K562 (cell line): Measurements from ENCODE around the gene CD55. TPM values are rescaled to one million over a fixed set of nuclear protein-coding genes. Genes with fewer than 3 reads are reported as not detected.
A peak's percentile ranks its signal among the peaks of the same experiment; 100 is the strongest.

Experiments used
- ATAC-seq: fragments of 200-7000 bp; cut with Tn5 transposase; 3 replicates; pipeline ENCODE4 v1.9.1; 2020; ENCODE audit warnings: moderate library complexity
- BruUV-seq: library from RNA; stranded (reverse); fragments of 400-500 nt; replicated peaks from 2 replicates; lab custom pipeline; 2021; lab: Mats Ljungman, UMichigan
- CTCF ChIA-PET: fragments of 300-600 bp; formaldehyde crosslinking; extraction: SDS; loops from one replicate; lab custom pipeline; 2021; ENCODE audit warnings: low intra/inter-chr PET ratio; lab: Yijun Ruan, JAX
- POLR2A ChIA-PET: fragments of 300-600, 350-650 bp; sonication (Branson Sonifier 250); formaldehyde crosslinking; extraction: SDS; loops from one replicate; lab custom pipeline; 2021; ENCODE audit warnings: antibody characterized with exemption, inconsistent platforms; lab: Yijun Ruan, JAX
- DNase-seq, 4 experiments: peaks; one replicate each; pipeline versions ENCODE4 v3.0.0 to v3.0.0-alpha.2; 2011 to 2018; ENCODE audit warnings: low spot score in 3 of 4, mixed read lengths in 3 of 4; ENCODE audit errors: extremely low read depth in 1 of 4
- FAIRE-seq: peaks from 2 replicates; lab custom pipeline; 2011; peaks lifted over from hg19 to GRCh38; lab: Jason Lieb, UNC
- H2AFZ ChIP-seq: 2 replicates; pipeline ENCODE4 v1.6.0; 2011; ENCODE audit warnings: low read depth, low read length, control low read depth, inconsistent platforms
- H3K27ac ChIP-seq: fragments of 200-600 bp; 3 replicates; pipeline ENCODE4 v1.8.0; 2011; ENCODE audit warnings: low read depth, mild to moderate bottlenecking, control low read depth, inconsistent platforms, low read length, moderate library complexity, mixed read lengths; ENCODE audit errors: extremely low read depth
- H3K27me3 ChIP-seq, 2 experiments: fragments of 300-600 bp in 1 of 2; 2 replicates in 1 of 2; 3 replicates in 1 of 2; pipeline versions ENCODE4 v1.6.0 to v1.8.0; 2011; ENCODE audit warnings: inconsistent platforms in 2 of 2, low read length in 2 of 2, mild to moderate bottlenecking in 1 of 2, mixed read lengths in 1 of 2, moderate library complexity in 1 of 2; ENCODE audit not compliant: control insufficient read depth in 2 of 2, insufficient read depth in 2 of 2
- H3K36me3 ChIP-seq: fragments of 300-600 bp; 3 replicates; pipeline ENCODE4 v1.8.0; 2011; ENCODE audit warnings: mild to moderate bottlenecking, low read length, inconsistent platforms; ENCODE audit not compliant: control insufficient read depth, insufficient read depth
- H3K4me1 ChIP-seq, 2 experiments: fragments of 200-600 bp in 1 of 2; replicated peaks in 1 of 2; 2 replicates in 1 of 2; 3 replicates in 1 of 2; pipeline versions ENCODE4 v1.5.1 to v1.8.0; 2011; ENCODE audit warnings: inconsistent platforms in 2 of 2, low read length in 2 of 2, mild to moderate bottlenecking in 1 of 2, mixed read lengths in 1 of 2, moderate library complexity in 1 of 2; ENCODE audit not compliant: control insufficient read depth in 2 of 2, insufficient read depth in 2 of 2
- H3K4me2 ChIP-seq: 2 replicates; pipeline ENCODE4 v1.6.1; 2011; ENCODE audit warnings: low read length, control low read depth, inconsistent platforms, mixed read lengths; ENCODE audit not compliant: insufficient read depth
- H3K4me3 ChIP-seq: fragments of 200-600 bp; sonication (generic), shearing (Covaris generic); 2 replicates; pipeline ENCODE4 v1.5.1; 2016; ENCODE audit warnings: control low read depth, inconsistent platforms
- H3K79me2 ChIP-seq: fragments of 200-600 bp; 3 replicates; pipeline ENCODE4 v1.8.0; 2011; ENCODE audit warnings: low read length, inconsistent platforms; ENCODE audit not compliant: control insufficient read depth, insufficient read depth
- H3K9ac ChIP-seq, 2 experiments: 2 replicates each; pipeline versions ENCODE4 v1.6.0 to v1.6.1; 2011; ENCODE audit warnings: low read depth in 2 of 2, low read length in 2 of 2, control low read depth in 1 of 2, inconsistent platforms in 1 of 2, mild to moderate bottlenecking in 1 of 2, mixed read lengths in 1 of 2; ENCODE audit not compliant: insufficient read depth in 1 of 2
- H3K9me1 ChIP-seq: one replicate; pipeline ENCODE4 v1.6.0; 2011; ENCODE audit warnings: inconsistent platforms, mild to moderate bottlenecking, low read length, moderate library complexity; ENCODE audit not compliant: control insufficient read depth, insufficient read depth
- H3K9me3 ChIP-seq: replicated peaks from 2 replicates; pipeline ENCODE4 v1.5.1; 2011; ENCODE audit warnings: low read depth, low read length, inconsistent platforms; ENCODE audit not compliant: control insufficient read depth, insufficient read depth
- H4K20me1 ChIP-seq: replicated peaks from 2 replicates; pipeline ENCODE4 v1.6.1; 2011; ENCODE audit warnings: low read length, inconsistent platforms, mixed read lengths; ENCODE audit not compliant: control insufficient read depth, insufficient read depth
- FOXK2 ChIP-seq, 2 experiments: fragments of 450-650 bp; IDR thresholded peaks in 1 of 2; conservative IDR thresholded peaks in 1 of 2; 2 replicates each; pipeline ENCODE4 v1.6.1; 2016; ENCODE audit warnings: low read depth in 2 of 2, mild to moderate bottlenecking in 1 of 2
- HDAC2 ChIP-seq: fragments of 450-650 bp; IDR thresholded peaks from 2 replicates; pipeline ENCODE4 v1.6.1; 2016; ENCODE audit warnings: mild to moderate bottlenecking
- HIVEP1 ChIP-seq: fragments of 250-450 bp; sonication (Bioruptor Pico); IDR thresholded peaks from 2 replicates; pipeline ENCODE4 v1.4.0; 2020; ENCODE audit warnings: mild to moderate bottlenecking
- KDM2B ChIP-seq: fragments of 250-450 bp; sonication (Bioruptor Pico); IDR thresholded peaks from 2 replicates; pipeline ENCODE4 v1.8.0; 2021; ENCODE audit warnings: mild to moderate bottlenecking, moderate library complexity
- SAFB2 ChIP-seq: fragments of 200-400 bp; formaldehyde crosslinking; IDR thresholded peaks from 2 replicates; pipeline ENCODE4 v1.6.1; 2018; ENCODE audit warnings: borderline replicate concordance, low read length, low read depth, moderate library complexity; ENCODE audit not compliant: severe bottlenecking
- TOE1 ChIP-seq, 2 experiments: fragments of 450-650 bp in 1 of 2; sonication (generic) in 1 of 2; formaldehyde crosslinking in 1 of 2; IDR thresholded peaks; 2 replicates each; pipeline versions ENCODE4 v1.7.1 to v1.8.0; 2016 to 2022; ENCODE audit warnings: borderline replicate concordance in 2 of 2, mild to moderate bottlenecking in 2 of 2, antibody characterized with exemption in 1 of 2, inconsistent platforms in 1 of 2, low read depth in 1 of 2, missing genetic modification reagents in 1 of 2, moderate library complexity in 1 of 2
- TRIM28 ChIP-seq: fragments of 450-650 bp; IDR thresholded peaks from 2 replicates; pipeline ENCODE4 v1.6.1; 2017
- ZFX ChIP-seq: sonication (generic); formaldehyde crosslinking; IDR thresholded peaks from 2 replicates; pipeline ENCODE4 v1.8.0; 2022; ENCODE audit warnings: mild to moderate bottlenecking, missing genetic modification reagents, moderate library complexity
- WGBS: fragments of 100-300 bp; shearing (Covaris generic); methylation state at CpG from one replicate; pipeline ENCODE4 v1.1.6; 2016; ENCODE audit warnings: low coverage, mixed read lengths; ENCODE audit not compliant: insufficient coverage; ENCODE audit errors: missing lambda C conversion rate; 5-methylcytosine and 5-hydroxymethylcytosine counted together
- in situ Hi-C: fragments of 300-500 bp; cut with MboI; formaldehyde crosslinking; loops from 4 replicates; pipeline ENCODE4 v1.15.0; 2018; ENCODE audit warnings: inconsistent platforms, mixed read lengths
- intact Hi-C: fragments of 100-400 bp; cut with micrococcal nuclease; formaldehyde crosslinking; loops from 2 replicates; pipeline ENCODE4 v1.14.2; 2022
- polyA plus RNA-seq, 8 experiments: library from polyadenylated mRNA; depleted of rRNA in 4 of 8; stranded (reverse) in 5 of 8; unstranded in 3 of 8; fragments of >200 nt; fragmentation: Nextera tagmentation in 2 of 8; fragmentation: Illumina TruSeq in 1 of 8; extraction: Ambion mirVana in 2 of 8; extraction: Trizol in 1 of 8; gene quantifications; 2 replicates each; pipeline versions ENCODE4 v1.2.1 to v1.2.3, GENCODE V29; 2011 to 2014; ENCODE audit warnings: inconsistent platforms in 1 of 8, missing spikeins in 1 of 8
- total RNA-seq, 7 experiments: library from RNA; depleted of rRNA in 6 of 7; stranded (reverse); fragments of >200 nt in 6 of 7; fragmentation: Illumina TruSeq in 2 of 7; extraction: Trizol in 2 of 7; gene quantifications; 2 replicates each; pipeline versions ENCODE4 v1.2.1 to v1.2.3, GENCODE V29; 2011 to 2021; ENCODE audit warnings: low replicate concordance in 1 of 7
- TF ChIP-seq, protein P1 (sequence below): fragments of 450-650 bp; formaldehyde crosslinking; IDR thresholded peaks from 2 replicates; pipeline ENCODE4 v1.4.0; 2020; ENCODE audit warnings: mild to moderate bottlenecking, moderate library complexity
- TF ChIP-seq, protein P2 (sequence below), 2 experiments: fragments of 450-650 bp in 1 of 2; sonication (generic) in 1 of 2; formaldehyde crosslinking; conservative IDR thresholded peaks; 2 replicates each; pipeline versions ENCODE4 v1.4.0 to v1.8.1; 2020 to 2022; ENCODE audit warnings: mild to moderate bottlenecking in 1 of 2, missing genetic modification reagents in 1 of 2
- TF ChIP-seq, protein P3 (sequence below): fragments of 250-450 bp; sonication (Bioruptor Pico); IDR thresholded peaks from 2 replicates; pipeline ENCODE4 v1.5.0; 2020; ENCODE audit warnings: mild to moderate bottlenecking, borderline replicate concordance
- TF ChIP-seq, protein P4 (sequence below): sonication (generic); IDR thresholded peaks from 2 replicates; pipeline ENCODE4 v1.6.1; 2016
- TF ChIP-seq, protein P5 (sequence below): conservative IDR thresholded peaks from 2 replicates; pipeline ENCODE4 v1.6.1; 2011; ENCODE audit warnings: low read depth, mild to moderate bottlenecking, low read length; ENCODE audit not compliant: control insufficient read depth

The CD55 gene
- total and polyA plus RNA-seq, 9 of the 15 experiments (the other 6 are each of a cell fraction or from before 2014, with no cell fraction given): 17.7 to 150 (median 97.0) TPM

DNA sequence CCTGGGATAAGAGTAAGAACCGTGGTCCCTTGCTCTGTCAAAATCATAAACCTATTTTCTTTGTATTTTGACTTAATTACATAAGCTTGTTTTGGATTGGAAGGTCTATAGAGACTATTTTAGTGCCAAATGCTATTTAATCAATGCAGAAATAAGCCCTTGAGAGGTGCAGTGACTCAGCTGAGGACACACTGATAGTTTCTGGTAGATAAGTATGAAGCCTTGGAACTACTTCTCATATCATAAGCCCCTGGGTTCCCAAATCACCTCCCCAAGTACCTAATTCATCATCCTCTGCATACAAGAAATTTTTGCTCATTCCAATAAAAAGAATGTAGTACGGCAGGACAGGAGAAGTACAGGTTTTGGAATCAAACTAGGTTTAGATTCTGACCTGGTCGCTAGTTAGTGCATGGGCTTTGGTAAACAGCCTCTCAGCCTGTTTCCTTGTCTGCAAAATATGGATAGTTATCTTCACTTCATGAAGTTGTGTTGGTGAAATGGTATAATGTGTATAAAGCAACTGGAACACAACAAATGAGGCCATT is 3.3 kb upstream of the CD55 start:
- FAIRE-seq (peak; percentile 19), DNase-seq (peak in 2 of 4 experiments; percentile 41 to 72), ATAC-seq (no peak)
- Histone ChIP-seq H3K27me3 (no peaks in the 10 kb centered on the region), H3K9ac (no peak overlapping the region), H3K36me3 (no peaks in the 10 kb centered on the region; the same call in 1 of the 3 replicates), H3K9me3 (no peaks in the 10 kb centered on the region), H2AFZ (no peak overlapping the region), H4K20me1 (no peaks in the 10 kb centered on the region; the same call in 1 of the 2 replicates), H3K9me1 (peaks cover 4% of the 10 kb centered on the region), H3K4me2 (peak overlapping the region; percentile 38; the same call in 1 of the 2 replicates), H3K4me1 (peaks cover 33 to 41% of the 10 kb centered on the region in 2 experiments), H3K27ac (0 out of 3 replicates have a peak overlapping the region, but pooled peaks have one; percentile 0), H3K79me2 (peaks cover 17% of the 10 kb centered on the region), H3K4me3 (no peak overlapping the region)
- in situ Hi-C loops: no loop called here
- intact Hi-C loops: no loop called here
- POLR2A ChIA-PET: no interaction called here
- no TSS peak for BruUV-seq
- CTCF ChIA-PET: interaction anchor here (1.3 kb wide), 1 partner anchor 383 kb away, joined by 3 read pairs; no protein-coding TSS in a partner anchor
- WGBS: 2% methylated on average over 3 of the region's 3 CpGs
- TF ChIP-seq, protein P1, sequence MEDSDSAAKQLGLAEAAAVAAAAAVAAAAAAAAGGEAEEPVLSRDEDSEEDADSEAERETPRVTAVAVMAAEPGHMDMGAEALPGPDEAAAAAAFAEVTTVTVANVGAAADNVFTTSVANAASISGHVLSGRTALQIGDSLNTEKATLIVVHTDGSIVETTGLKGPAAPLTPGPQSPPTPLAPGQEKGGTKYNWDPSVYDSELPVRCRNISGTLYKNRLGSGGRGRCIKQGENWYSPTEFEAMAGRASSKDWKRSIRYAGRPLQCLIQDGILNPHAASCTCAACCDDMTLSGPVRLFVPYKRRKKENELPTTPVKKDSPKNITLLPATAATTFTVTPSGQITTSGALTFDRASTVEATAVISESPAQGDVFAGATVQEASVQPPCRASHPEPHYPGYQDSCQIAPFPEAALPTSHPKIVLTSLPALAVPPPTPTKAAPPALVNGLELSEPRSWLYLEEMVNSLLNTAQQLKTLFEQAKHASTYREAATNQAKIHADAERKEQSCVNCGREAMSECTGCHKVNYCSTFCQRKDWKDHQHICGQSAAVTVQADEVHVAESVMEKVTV (CRISPR knock-in tag): no peak
- no peak for TF ChIP-seq TRIM28
- TF ChIP-seq KDM2B (CRISPR knock-in tag): no peak
- no peak for TF ChIP-seq SAFB2
- TF ChIP-seq, protein P2, sequence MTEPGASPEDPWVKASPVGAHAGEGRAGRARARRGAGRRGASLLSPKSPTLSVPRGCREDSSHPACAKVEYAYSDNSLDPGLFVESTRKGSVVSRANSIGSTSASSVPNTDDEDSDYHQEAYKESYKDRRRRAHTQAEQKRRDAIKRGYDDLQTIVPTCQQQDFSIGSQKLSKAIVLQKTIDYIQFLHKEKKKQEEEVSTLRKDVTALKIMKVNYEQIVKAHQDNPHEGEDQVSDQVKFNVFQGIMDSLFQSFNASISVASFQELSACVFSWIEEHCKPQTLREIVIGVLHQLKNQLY (CRISPR knock-in tag; conservative IDR thresholded peaks at IDR 0.05): no peak
- TF ChIP-seq TOE1 (IDR thresholded peaks at IDR 0.05; ENCODE audit: borderline replicate concordance): no peak
- no peak for TF ChIP-seq TOE1 (CRISPR knock-in tag; IDR thresholded peaks at IDR 0.05; ENCODE audit: borderline replicate concordance, low read depth)
- TF ChIP-seq FOXK2 (conservative IDR thresholded peaks at IDR 0.05 in 1 of 2, IDR thresholded peaks at IDR 0.05 in 1 of 2; ENCODE audit: low read depth in 2 of 2): no peak
- TF ChIP-seq, protein P3, sequence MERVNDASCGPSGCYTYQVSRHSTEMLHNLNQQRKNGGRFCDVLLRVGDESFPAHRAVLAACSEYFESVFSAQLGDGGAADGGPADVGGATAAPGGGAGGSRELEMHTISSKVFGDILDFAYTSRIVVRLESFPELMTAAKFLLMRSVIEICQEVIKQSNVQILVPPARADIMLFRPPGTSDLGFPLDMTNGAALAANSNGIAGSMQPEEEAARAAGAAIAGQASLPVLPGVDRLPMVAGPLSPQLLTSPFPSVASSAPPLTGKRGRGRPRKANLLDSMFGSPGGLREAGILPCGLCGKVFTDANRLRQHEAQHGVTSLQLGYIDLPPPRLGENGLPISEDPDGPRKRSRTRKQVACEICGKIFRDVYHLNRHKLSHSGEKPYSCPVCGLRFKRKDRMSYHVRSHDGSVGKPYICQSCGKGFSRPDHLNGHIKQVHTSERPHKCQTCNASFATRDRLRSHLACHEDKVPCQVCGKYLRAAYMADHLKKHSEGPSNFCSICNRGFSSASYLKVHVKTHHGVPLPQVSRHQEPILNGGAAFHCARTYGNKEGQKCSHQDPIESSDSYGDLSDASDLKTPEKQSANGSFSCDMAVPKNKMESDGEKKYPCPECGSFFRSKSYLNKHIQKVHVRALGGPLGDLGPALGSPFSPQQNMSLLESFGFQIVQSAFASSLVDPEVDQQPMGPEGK: no peak
- TF ChIP-seq HIVEP1 (CRISPR knock-in tag): no peak
- TF ChIP-seq, protein P4, sequence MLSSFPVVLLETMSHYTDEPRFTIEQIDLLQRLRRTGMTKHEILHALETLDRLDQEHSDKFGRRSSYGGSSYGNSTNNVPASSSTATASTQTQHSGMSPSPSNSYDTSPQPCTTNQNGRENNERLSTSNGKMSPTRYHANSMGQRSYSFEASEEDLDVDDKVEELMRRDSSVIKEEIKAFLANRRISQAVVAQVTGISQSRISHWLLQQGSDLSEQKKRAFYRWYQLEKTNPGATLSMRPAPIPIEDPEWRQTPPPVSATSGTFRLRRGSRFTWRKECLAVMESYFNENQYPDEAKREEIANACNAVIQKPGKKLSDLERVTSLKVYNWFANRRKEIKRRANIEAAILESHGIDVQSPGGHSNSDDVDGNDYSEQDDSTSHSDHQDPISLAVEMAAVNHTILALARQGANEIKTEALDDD: peak; percentile 97; the same call in 1 of the 2 replicates
- 0 out of 2 replicates have a peak, but pooled peaks have one; percentile 23 for TF ChIP-seq ZFX (CRISPR knock-in tag)
- peak; percentile 19; the same call in 1 of the 2 replicates for TF ChIP-seq HDAC2
- TF ChIP-seq, protein P5, sequence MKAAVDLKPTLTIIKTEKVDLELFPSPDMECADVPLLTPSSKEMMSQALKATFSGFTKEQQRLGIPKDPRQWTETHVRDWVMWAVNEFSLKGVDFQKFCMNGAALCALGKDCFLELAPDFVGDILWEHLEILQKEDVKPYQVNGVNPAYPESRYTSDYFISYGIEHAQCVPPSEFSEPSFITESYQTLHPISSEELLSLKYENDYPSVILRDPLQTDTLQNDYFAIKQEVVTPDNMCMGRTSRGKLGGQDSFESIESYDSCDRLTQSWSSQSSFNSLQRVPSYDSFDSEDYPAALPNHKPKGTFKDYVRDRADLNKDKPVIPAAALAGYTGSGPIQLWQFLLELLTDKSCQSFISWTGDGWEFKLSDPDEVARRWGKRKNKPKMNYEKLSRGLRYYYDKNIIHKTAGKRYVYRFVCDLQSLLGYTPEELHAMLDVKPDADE: no peak
